ENCODE measurements around the gene RAB12. TPM values are rescaled to one million over a fixed set of nuclear protein-coding genes. Genes with fewer than 3 reads are reported as not detected.

Gene RAB12
- total RNA-seq, 1 experiment from 2014 or later = 35.1 TPM

DNA sequence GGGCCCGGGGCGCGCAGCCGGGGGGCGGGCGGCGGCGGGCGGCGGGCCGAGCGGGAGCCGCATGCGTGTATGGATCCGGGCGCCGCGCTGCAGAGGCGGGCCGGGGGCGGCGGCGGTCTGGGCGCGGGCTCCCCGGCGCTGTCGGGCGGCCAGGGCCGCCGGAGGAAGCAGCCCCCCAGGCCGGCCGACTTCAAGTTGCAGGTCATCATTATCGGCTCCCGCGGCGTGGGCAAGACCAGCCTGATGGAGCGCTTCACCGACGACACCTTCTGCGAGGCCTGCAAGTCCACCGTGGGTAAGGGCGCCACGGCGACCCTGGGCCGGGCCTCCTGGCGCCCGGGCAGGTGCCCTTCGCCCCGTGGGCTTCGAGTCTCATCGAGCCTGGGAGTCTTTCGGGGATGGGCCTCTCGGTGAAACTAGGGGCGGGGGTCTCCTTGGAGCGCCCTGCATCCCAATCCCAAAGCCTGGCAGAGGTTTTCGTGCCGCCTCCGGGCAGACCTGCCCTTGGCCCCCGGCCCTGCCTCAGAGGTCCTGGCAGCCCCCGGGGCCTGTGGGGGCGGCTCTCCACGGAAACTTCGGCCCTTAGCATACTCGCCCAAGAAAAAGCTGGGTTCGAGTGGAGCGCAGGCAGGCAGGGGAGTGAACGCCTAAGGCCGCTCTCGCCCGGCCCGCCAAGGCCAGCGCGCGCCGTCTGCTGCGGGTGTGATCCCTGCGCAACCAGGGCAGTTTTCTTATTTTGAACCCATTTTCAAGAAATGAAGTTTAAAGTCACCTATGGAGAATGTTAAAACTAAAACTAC lies 622 bp downstream of the RAB12 start:
- intact Hi-C loops (cut with micrococcal nuclease; ENCODE audit: unreplicated experiment) = no loop called here
- Histone ChIP-seq H3K9me3 (ENCODE audit: low read depth, low read length, poor library complexity, severe bottlenecking) (no peaks in the 10 kb centered on the region), H3K27ac (ENCODE audit: low read depth, low read length, poor library complexity, severe bottlenecking) (peak overlapping the region; percentile 85), H3K4me1 (ENCODE audit: insufficient read depth, low read length, poor library complexity, severe bottlenecking) (peaks cover 16% of the 10 kb centered on the region), H3K27me3 (replicated peaks; ENCODE audit: insufficient read depth, low read depth, low read length, poor library complexity) (no peaks in the 10 kb centered on the region), H3K36me3 (ENCODE audit: insufficient read depth, low read length, poor library complexity, severe bottlenecking) (no peaks in the 10 kb centered on the region), H3K4me3 (ENCODE audit: low read depth, low read length, poor library complexity, severe bottlenecking) (peak overlapping the region; percentile 98)
- POLR2A ChIA-PET (ENCODE audit: low non-redundant PET) = interaction anchor here (0.5 kb wide), 1 partner anchor 968 kb away, joined by 3 read pairs; no protein-coding TSS in a partner anchor
- no peak for TF ChIP-seq EZH2 (IDR thresholded peaks at IDR 0.05; ENCODE audit: borderline replicate concordance, low read depth, low read length, poor library complexity, severe bottlenecking)
- TF ChIP-seq, protein P1, sequence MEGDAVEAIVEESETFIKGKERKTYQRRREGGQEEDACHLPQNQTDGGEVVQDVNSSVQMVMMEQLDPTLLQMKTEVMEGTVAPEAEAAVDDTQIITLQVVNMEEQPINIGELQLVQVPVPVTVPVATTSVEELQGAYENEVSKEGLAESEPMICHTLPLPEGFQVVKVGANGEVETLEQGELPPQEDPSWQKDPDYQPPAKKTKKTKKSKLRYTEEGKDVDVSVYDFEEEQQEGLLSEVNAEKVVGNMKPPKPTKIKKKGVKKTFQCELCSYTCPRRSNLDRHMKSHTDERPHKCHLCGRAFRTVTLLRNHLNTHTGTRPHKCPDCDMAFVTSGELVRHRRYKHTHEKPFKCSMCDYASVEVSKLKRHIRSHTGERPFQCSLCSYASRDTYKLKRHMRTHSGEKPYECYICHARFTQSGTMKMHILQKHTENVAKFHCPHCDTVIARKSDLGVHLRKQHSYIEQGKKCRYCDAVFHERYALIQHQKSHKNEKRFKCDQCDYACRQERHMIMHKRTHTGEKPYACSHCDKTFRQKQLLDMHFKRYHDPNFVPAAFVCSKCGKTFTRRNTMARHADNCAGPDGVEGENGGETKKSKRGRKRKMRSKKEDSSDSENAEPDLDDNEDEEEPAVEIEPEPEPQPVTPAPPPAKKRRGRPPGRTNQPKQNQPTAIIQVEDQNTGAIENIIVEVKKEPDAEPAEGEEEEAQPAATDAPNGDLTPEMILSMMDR (conservative IDR thresholded peaks at IDR 0.05; ENCODE audit: low read depth, low read length) = no peak
- no peak for DNase-seq (ENCODE audit: low spot score)
- BruUV-seq (replicated peaks) = no TSS peak
- CTCF ChIA-PET = interaction anchor here (0.6 kb wide), 2 partner anchors 121 to 1586 kb away, joined by 4 read pairs; no protein-coding TSS in a partner anchor

DNA sequence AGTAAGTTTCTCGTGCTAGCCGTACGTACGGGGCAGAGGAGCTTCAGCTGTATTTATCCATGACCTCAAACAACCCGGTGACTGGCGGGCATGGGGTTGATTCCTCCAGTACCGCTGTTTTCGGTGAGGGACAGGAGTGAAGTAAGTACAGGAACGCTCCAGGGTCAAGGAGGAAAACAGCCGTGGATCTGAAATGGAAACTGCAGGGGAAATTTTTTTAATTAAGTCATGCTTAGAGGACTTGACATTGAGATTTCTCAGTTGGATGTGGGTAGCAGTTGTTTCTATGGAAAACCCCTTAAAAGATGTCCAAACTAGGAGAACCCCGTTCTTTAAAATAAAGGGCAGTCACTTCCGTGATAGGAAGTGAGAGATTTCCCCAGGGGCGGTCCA lies 1.2 kb downstream of the RAB12 start:
- no peaks in the 10 kb centered on the region for H3K9me3 ChIP-seq (ENCODE audit: low read depth, low read length, poor library complexity, severe bottlenecking)
- no peaks in the 10 kb centered on the region for H3K36me3 ChIP-seq (ENCODE audit: insufficient read depth, low read length, poor library complexity, severe bottlenecking)
- peaks cover 22% of the 10 kb centered on the region for H3K4me1 ChIP-seq (ENCODE audit: insufficient read depth, low read length, poor library complexity, severe bottlenecking)
- H3K27me3 ChIP-seq (replicated peaks; ENCODE audit: insufficient read depth, low read depth, low read length, poor library complexity) = no peaks in the 10 kb centered on the region
- TF ChIP-seq EZH2 (IDR thresholded peaks at IDR 0.05; ENCODE audit: borderline replicate concordance, low read depth, low read length, poor library complexity, severe bottlenecking) = no peak
- TF ChIP-seq, protein P1 (conservative IDR thresholded peaks at IDR 0.05; ENCODE audit: low read depth, low read length) = no peak
- TSS peak; percentile 32 for BruUV-seq (replicated peaks)
- no peak for DNase-seq (ENCODE audit: low spot score)
- POLR2A ChIA-PET (ENCODE audit: low non-redundant PET) = no interaction called here
- CTCF ChIA-PET = no interaction called here
- peak overlapping the region; percentile 98 for H3K4me3 ChIP-seq (ENCODE audit: low read depth, low read length, poor library complexity, severe bottlenecking)
- H3K27ac ChIP-seq (ENCODE audit: low read depth, low read length, poor library complexity, severe bottlenecking) = peak overlapping the region; percentile 85
- intact Hi-C loops (cut with micrococcal nuclease; ENCODE audit: unreplicated experiment) = no loop called here

DNA sequence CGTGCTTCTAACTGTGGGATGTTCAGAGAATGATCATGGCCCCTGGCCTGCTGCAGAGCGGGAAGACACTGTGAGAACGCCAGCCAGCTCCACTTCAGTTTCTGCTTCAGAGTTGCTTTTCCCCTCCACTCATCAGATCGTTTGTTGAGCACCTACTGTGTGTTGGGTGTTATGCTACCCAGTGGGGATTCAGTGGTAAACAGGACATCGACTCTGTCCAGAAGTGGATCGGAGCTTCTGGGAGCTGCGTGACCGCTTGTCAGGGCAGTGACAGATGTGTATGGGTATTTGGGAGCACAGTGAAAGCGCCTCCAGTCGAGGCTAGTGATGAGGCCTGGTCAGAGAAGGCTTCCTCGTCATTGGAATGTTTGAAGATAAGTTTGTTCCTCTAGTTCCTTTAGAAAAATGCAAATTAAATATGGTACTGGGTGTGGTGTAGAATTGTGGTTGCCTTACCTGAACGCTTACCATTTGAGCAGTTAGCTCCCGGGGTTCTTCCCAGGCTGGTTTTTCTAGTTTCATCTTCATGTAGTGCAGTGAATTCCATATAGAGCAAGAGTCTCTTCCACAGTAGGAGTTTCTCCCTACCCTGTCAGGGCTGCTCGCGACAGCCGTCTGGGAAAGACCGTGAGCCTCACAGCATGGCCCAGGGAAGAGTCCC lies 2.8 kb downstream of the RAB12 start:
- H3K36me3 ChIP-seq (ENCODE audit: insufficient read depth, low read length, poor library complexity, severe bottlenecking) = no peaks in the 10 kb centered on the region
- BruUV-seq (replicated peaks) = no TSS peak
- ChIA-PET POLR2A (ENCODE audit: low non-redundant PET) (no interaction called here), CTCF (no interaction called here)
- H3K9me3 ChIP-seq (ENCODE audit: low read depth, low read length, poor library complexity, severe bottlenecking) = no peaks in the 10 kb centered on the region
- H3K27me3 ChIP-seq (replicated peaks; ENCODE audit: insufficient read depth, low read depth, low read length, poor library complexity) = no peaks in the 10 kb centered on the region
- no peak overlapping the region for H3K4me3 ChIP-seq (ENCODE audit: low read depth, low read length, poor library complexity, severe bottlenecking)
- H3K27ac ChIP-seq (ENCODE audit: low read depth, low read length, poor library complexity, severe bottlenecking) = no peak overlapping the region
- DNase-seq (ENCODE audit: low spot score) = no peak
- TF ChIP-seq, protein P1 (conservative IDR thresholded peaks at IDR 0.05; ENCODE audit: low read depth, low read length) = no peak
- TF ChIP-seq EZH2 (IDR thresholded peaks at IDR 0.05; ENCODE audit: borderline replicate concordance, low read depth, low read length, poor library complexity, severe bottlenecking) = no peak
- H3K4me1 ChIP-seq (ENCODE audit: insufficient read depth, low read length, poor library complexity, severe bottlenecking) = peaks cover 30% of the 10 kb centered on the region
- intact Hi-C loops (cut with micrococcal nuclease; ENCODE audit: unreplicated experiment) = no loop called here

Measured in A673 (cell line).